B cell (primary cell): ENCODE measurements around the gene TUBB4A.

Experiments used
- EZH2 ChIP-seq: IDR thresholded peaks from 2 replicates; pipeline ENCODE4 v1.6.1; 2012; ENCODE audit warnings: borderline replicate concordance, low read depth, mild to moderate bottlenecking, moderate library complexity, low read length; ENCODE audit not compliant: insufficient read depth, poor library complexity, severe bottlenecking
- TF ChIP-seq, protein P1 (sequence below): fragments of 200-600 bp; IDR thresholded peaks from one replicate; pipeline ENCODE4 v1.8.0; 2022; ENCODE audit warnings: antibody characterized with exemption, mild to moderate bottlenecking

DNA sequence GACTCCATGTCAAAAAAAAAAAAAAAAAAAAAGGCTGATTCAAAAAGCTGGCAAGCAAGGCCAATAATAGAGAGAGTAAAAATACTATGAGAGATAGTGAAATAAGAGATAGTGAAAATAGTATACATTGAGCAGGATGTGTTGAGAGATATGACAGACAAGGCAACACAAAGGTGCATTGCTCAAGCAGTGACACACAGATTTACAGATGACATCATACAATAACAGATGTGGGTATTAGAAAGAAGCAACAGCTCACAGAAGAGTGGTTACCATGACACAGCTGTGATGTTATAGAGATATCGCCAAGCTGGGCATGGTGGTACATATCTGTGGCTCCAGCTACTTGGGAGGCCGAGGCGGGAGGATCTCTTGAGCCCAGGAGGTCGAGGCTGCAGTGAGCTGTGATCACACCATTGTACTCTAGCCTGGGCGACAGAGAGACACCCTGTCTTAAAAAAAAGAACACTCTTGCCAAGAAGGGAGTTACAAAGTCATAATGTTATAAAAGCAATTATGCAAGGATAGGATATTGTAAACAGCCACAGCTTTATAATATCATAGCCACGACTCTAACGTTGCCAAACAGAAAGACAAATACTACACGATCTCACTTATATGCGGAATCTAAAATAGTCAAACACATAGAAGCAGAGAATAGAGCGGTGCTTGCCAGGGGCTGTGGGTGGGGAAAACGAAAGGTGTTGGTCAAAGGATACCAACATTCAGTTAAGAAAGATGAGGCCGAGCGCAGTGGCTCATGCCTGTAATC, 39.0 kb upstream of the TUBB4A start:
- no peak for TF ChIP-seq EZH2
- TF ChIP-seq, protein P1, sequence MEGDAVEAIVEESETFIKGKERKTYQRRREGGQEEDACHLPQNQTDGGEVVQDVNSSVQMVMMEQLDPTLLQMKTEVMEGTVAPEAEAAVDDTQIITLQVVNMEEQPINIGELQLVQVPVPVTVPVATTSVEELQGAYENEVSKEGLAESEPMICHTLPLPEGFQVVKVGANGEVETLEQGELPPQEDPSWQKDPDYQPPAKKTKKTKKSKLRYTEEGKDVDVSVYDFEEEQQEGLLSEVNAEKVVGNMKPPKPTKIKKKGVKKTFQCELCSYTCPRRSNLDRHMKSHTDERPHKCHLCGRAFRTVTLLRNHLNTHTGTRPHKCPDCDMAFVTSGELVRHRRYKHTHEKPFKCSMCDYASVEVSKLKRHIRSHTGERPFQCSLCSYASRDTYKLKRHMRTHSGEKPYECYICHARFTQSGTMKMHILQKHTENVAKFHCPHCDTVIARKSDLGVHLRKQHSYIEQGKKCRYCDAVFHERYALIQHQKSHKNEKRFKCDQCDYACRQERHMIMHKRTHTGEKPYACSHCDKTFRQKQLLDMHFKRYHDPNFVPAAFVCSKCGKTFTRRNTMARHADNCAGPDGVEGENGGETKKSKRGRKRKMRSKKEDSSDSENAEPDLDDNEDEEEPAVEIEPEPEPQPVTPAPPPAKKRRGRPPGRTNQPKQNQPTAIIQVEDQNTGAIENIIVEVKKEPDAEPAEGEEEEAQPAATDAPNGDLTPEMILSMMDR = no peak
